ENCODE results near the gene TEAD1.
A peak's percentile ranks its signal among the peaks of the same experiment; 100 is the strongest.

Gene TEAD1

DNA sequence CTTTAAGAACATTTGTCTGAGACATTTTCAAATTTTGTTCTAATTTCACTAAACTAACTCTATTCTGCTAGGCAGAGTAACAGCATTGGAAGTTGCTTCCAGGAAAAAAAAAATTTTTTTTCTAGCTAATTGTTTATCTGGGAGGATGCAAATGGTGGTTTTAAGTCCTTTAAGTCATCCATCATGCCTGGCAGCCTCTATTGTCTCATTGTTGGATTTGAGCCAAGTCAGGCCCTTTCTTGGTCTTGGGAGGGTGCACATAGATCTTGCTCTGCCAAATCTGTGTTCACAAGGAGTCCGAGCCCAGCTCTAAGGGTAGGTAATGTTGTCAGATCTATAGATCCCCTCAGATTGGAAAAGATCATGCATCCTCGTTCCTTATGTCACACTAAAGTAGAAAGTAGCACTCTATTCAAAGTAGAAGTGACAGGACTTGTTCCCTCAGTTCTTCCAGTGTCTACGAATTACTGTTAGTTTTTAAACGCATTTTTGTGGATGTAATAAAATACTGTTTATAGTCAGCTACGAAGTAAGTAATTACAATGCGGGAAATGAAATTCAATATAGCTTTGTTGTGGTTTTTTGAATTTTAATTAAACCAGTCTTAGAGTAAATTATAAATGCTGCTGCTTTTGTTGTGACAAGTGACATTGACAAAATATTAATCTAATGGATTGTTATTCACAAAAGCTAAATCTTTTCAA lies 168.9 kb downstream of the TEAD1 start:
- peak; percentile 44 for DNase-seq

- no peak for DNase-seq
Measured at GRCh38 chr11:12845163-12845562, 170.9 kb downstream of the TEAD1 start.

DNA sequence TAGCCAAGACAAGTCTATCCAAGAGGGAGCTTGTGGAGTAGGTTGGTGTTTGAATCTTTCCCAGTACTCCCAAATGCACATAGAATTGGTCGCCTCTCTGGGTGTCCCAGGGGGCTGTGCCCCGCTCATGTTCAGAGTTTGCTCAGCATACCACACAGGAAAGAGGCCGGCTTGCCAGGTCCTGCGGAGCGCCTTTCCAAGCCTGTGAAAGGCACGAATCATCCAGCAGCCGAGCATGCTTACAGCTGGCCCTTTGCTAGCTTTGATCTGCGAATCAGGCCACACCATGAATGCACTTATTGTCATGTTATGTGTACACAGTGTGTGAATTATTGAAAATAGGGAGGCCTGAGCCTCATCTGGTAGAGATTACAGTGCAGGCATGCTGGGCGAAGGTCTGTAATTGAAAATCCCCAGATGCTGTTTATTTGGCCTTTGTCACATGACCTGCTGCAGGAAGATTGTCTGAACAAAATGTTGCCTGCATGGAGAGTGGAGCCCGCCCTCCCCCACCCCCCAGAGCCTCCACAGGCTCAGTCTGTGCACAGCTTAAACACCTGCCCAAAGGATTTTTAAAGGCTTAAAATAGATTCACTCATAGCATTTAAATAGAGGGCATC lies 171.6 kb downstream of the TEAD1 start:
- peak; percentile 92 for DNase-seq

DNA sequence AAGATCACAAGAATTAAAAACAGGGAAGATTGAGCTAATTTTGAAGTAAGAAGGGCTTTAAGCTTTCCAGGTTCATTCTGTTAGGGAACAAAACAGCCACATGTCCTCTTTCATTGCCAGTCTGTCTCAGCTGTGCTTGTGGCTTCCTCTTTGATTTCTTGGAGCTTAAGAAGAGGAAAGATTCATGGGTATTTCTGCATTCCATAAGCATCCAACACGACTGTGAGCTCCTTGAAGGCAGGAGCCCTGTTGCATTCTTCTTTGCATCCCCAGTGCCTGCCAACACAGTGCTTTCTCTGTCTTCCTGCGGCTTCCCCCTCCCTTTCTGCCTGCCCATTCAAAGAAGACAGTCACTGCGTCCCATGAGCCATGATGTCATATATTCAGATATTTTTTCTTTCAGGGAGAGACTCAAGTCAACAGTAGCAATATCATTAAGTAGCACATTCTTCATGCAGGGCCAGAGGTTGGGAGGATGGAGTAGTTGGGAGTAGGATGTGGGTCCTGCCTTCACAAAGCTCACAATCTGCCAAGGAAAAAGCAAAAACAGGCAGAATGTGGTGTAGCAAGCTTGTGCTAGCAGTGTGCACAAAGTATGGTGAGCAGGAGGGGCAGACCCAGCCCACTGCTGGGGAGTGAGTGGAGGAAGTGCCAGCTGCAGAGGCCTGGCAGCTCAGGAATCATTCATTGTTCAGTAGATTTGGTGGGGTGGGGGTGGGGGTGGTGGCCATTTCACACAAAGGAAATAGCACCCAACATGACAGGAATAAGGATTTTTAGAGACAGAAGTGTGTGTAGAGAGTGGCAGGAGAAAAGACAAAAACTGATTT lies 172.8 kb downstream of the TEAD1 start:
- DNase-seq = no peak

GRCh38 chr11:12848413-12848812 lies 174.2 kb downstream of the TEAD1 start:
- DNase-seq = no peak

GRCh38 chr11:12853325-12853651 lies 179.1 kb downstream of the TEAD1 start:
- DNase-seq = no peak

DNA sequence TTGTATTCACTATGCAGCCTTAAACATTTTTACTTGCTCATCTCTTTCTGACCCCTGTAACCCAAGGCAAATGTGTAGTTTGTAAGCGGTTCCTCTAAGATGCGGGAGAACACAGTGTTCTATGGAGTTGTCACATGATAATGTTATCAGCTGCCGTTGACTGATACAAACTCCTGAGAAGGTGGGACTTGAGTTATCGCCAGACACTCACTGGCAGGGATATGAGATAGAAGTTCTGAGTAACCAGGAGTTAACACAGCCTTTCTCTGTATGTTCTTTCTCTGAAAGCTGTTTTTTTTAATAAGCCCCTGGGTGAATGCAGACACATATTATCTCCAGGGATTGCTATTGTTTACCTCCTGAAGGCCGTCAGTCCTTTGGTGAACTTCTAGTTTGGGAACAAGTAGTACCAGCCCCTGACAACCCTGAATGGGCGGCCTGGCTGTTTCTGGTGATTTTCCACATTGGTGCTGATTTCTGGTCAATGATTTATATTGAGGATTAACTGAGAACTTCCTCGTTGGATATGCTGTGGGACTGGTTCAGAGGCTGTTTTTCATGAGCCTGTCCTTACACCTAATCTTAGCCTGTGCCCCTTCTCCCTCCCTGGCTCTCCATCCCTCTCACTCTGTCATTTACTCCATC lies 179.6 kb downstream of the TEAD1 start:
- no peak for DNase-seq

- DNase-seq = no peak
Measured at GRCh38 chr11:12854297-12854661, 180.1 kb downstream of the TEAD1 start.

- DNase-seq = no peak
Measured at GRCh38 chr11:12854829-12855228, 180.6 kb downstream of the TEAD1 start.

- DNase-seq = no peak
Measured at GRCh38 chr11:12856338-12856737, 182.1 kb downstream of the TEAD1 start.

- no peak for DNase-seq
Measured at GRCh38 chr11:12857572-12857971, 183.4 kb downstream of the TEAD1 start.

- DNase-seq = no peak
Measured at GRCh38 chr11:12859872-12860657, 185.8 kb downstream of the TEAD1 start.

GRCh38 chr11:12860827-12861226 lies 186.6 kb downstream of the TEAD1 start:
- no peak for DNase-seq

DNA sequence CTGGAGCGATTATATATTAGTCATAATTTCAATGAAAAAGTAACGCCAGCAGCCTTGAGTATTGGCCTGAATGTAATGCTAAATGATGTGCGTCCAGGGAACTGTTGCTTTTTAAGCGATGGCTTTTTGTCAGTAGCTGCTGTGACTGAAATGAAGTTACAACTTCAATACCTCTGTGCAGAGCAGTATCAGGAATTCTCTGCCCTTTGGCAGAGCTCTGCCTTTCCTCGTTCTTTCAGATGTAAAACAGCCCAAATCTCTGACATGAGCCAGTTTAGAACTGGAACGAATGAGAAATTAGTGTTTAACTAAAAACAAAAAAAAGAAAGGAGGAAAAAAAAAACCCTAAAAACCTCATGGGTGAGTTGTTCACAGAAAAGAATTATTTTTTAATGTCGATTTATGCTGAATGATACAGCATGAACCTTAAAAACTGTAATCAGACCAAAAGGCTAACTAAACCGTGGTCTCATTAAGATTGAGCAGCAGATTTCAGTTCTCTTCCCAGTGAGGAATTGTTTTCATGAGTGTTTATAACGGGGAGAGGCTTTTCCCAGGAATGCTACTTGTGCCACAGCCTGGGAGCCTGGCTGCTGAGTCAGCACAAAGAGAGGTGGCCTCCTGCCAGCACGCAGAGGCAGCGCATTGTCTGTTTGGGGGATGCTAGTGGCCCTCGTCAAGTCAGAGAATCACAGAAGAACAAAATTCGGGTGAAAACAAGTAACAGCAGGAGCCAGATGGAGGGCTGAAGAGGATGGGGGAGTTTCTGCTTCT lies 188.7 kb downstream of the TEAD1 start:
- no peak for DNase-seq

DNA sequence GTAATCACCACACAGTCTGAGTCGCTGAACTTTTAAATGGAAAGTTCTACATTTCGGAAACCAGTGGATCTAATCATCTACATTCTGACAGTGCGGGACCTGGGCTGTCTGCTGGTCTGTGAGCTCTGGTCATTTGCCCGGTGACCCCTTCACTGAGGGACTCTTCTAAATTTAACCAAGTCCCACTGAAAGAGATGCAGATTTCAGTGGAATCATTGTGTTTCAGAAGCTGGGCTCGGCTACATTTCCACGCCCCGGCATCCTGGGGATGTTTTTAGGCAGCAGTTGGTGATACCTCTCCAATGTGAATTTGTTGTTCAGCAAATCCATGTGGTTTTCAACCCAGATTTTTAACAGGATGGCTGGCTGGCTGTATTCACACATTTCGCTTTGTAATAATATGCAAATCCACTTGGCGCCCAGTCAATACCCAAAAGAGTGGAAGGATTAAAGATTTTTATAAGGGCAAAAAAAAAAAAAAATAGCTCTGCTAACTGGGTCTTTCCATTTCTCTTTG lies 189.4 kb downstream of the TEAD1 start:
- no peak for DNase-seq

DNA sequence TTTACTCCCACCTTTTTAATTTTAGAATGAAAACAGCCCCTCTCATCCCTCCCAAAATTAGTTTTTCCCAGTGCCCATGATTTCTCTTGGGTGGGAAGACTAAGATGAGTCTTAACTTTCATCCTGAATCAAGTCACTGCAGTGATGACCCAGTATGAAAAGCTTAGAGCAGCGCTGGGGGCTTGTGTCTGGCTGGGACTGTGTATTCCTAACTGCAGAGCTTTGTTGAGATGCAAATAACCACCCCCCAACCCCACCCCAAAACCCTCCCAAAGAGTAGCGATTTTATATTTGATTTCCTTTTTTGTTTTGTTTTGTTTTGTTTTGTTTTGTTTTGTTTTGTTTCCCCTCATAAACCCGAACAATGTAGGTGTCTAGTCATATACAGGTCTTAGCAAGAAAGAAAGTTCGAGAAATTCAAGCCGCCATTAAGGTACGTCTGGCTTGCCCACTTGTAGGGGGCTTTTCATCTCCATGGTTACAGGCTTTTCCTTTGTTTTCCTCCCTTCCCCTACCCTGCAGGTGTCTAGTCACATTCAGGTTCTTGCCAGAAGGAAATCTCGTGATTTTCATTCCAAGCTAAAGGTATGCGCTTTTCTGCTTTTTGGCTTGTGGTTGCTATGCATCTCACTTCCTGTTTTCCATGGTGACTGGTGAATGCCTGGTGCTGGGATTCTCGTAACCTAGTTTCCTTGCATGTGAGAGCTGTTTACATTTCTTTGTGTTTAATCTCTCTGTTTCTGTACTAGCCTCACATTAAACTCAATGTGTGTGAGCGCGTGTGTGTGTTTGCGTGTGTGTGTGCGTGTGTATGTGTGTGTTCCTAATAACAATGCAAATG lies 190.3 kb downstream of the TEAD1 start:
- DNase-seq = no peak

DNA sequence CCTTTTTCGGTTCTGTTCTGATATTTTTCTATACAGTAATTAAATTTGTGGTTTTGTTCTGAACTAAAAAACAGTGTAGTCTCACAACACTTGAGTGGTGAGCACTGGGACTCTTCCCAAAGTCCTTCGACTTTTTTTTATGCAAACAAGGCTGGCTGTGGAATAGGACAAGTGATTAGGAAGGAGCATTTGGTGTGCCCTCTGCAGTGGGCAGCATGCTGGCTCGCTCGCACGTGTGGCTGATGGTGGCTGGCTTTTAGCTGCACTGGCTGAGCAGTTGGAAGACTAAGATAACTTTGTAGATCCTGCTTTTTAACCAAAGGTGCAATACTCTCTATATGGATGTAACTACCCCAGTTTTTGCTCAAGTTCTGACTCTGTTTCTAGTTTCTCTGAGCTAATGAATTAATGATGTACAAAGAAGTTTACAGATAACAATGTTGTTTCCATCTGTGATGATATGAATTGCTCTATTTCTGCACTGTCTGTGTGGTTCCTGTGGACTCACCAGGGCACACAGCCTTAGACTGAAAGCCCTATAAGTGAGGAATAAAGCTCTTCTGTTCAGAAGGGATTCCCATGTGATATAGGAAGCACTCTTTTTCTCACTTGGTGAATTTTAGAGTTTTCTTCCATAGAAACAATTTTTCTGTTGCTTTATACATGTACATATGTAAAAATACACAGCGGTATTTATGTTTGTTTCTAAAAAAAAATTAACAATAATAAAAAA lies 191.8 kb downstream of the TEAD1 start:
- no peak for DNase-seq

GRCh38 chr11:12867531-12867930 lies 193.3 kb downstream of the TEAD1 start:
- no peak for DNase-seq

GRCh38 chr11:12868315-12869073 lies 194.3 kb downstream of the TEAD1 start:
- DNase-seq = no peak
